Right ventricle myocardium superior (tissue), 1 donor: ENCODE measurements around the gene EPHB2. TPM values are rescaled to one million over a fixed set of nuclear protein-coding genes. Genes with fewer than 3 reads are reported as not detected.

Source experiments
- ATAC-seq: fragments of 200-7000 bp; cut with Tn5 transposase; one replicate; pipeline ENCODE4 v1.9.1; 2020; ENCODE audit warnings: mild to moderate bottlenecking; ENCODE audit not compliant: poor library complexity
- DNase-seq: peaks from one replicate; pipeline ENCODE4 v3.0.0-alpha.2; 2020
- intact Hi-C: fragments of 100-400 bp; cut with DNase I; formaldehyde crosslinking; loops from one replicate; pipeline ENCODE4 v1.11.2; 2022
- microRNA-seq: library from miRNA; unstranded; fragments of <30 nt; microRNA quantifications from one replicate; pipeline ENCODE4 v1.2.0, GENCODE V29; 2020
- total RNA-seq: library from RNA; stranded (reverse); fragmentation: NEBNext Ultra II Directional; extraction: Animal tissue kit (Norgen Biotek cat#: 25700); gene quantifications from one replicate; pipeline ENCODE4 v1.2.1, GENCODE V29; 2021
- donor health status: DM: no; HTN: yes; CAD: no; lungs with severe emphysema.

The EPHB2 gene
- total RNA-seq, 1 donor from 2014 or later: 2.7 TPM

DNA sequence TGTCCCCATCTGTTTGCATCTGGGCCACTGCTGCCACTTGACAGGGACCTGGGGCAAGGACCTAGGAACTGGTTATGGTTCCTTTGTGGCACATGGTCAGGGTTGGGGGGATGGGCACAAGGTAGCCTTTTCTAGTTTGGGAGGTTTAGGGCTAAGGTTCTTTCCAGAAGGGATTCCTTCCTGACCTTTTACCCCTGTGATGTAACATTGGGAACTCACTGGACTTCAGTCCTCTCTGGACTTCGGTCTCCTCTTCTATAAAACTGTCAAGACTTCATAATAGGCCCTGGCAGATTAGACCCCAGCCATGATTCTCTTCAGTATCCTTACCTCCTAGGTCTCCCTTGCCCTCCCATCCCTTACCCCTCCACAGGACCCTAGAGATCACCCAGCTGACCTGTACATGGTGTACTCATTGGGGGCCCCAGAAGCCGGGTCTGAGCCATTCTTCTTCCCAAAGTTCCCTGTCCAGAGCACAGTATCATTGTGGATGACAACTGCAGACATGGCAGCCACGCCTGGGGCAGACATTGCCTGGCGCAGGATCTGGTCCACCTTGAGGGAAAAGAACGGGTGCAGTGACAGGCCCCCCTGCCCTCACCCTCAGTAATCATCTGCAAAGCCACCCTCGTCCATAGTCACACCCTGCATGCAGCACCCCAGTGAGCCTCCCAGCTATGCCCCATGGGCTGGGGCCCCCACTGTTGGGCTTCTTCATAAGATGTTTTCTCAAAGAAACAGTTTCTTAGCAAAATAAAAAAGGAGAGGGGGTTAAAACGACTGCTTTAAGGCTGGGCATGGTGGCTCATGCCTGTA lies 249.1 kb downstream of the EPHB2 start:
- intact Hi-C loops: no loop called here
- ATAC-seq: no peak
- no peak for DNase-seq

DNA sequence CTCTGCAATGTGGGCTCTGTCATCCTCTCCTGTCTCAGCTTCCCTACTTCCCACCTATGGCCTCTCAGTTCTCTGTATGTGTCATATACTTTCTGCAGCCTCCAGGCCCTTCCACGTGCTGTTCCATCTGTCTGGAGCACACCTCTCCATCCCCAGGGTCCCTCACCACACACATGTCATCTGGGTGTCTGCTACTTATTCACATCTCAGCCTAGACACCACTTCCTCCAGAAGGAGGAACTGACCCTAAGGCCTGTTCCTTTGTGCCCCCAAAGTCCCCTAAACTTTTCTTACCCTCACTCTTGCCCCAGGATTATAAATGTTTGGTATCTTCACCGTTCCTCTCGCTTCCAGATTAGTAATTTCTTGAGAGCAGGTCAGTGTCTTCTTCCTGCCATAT lies 251.9 kb downstream of the EPHB2 start:
- DNase-seq (no peak), ATAC-seq (no peak)
- intact Hi-C loops: no loop called here

- DNase-seq: no peak
- no peak for ATAC-seq
- intact Hi-C loops: no loop called here
Observed at GRCh38 chr1:22963044-22963677, 252.5 kb downstream of the EPHB2 start.

DNA sequence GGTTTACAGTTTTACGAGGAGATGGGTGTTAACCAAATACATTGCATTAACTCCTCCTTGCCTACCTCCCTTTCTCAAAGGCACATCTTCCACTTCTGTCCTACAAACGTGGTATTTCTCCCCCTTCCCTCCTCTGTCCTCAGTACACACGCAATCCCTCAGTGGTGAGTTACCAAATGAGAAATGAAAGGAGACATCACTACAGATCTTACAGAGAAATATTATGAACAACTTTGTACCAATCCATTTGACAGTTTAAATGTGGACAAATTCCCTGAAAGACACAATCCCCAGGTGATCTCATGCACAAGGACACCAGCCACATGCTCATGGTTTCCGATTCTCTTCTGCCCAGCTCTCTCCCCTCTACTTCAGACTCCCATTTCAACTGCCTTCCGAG lies 255.7 kb downstream of the EPHB2 start:
- ATAC-seq (no peak), DNase-seq (no peak)
- intact Hi-C loops: no loop called here

DNA sequence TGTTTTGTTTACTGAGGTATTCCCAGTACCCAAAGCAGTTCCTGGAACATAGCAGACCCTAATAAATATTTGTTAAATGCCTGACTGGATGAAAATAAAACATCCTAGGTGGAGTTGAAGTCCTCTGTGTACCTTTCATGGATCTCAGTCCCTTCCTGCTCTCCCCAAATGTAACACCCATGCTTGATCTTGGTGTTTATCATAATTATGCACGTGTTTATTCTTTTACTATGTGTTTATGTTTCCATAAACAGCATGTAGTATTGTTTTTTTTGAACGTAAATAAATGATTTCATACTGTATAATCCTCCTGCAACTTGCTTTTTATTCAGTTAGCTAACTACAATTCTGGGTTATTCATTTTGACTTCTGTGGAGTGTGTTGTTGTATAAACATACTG lies 257.2 kb downstream of the EPHB2 start:
- ATAC-seq (no peak), DNase-seq (no peak)
- intact Hi-C loops: no loop called here

DNA sequence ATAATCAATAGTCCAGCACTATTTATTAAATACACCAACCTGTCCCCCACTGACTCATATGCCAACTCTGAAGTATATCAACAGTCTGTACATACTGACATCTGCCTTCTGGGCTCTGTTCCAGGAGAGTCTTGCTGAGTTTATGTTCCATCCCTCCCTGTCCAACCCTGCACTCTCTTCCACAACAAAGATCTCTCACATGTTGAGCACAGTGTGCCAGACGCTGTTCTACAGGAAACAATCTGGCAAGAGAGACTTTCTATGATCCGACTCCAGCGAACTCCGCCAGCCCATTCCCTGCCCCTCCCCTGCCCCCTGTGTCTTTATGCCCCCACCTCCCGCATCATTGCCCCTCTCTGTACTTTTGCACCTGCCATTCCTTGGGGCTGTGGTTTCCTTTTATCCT lies 258.7 kb downstream of the EPHB2 start:
- DNase-seq (no peak), ATAC-seq (peak; percentile 48)
- intact Hi-C loops: no loop called here

DNA sequence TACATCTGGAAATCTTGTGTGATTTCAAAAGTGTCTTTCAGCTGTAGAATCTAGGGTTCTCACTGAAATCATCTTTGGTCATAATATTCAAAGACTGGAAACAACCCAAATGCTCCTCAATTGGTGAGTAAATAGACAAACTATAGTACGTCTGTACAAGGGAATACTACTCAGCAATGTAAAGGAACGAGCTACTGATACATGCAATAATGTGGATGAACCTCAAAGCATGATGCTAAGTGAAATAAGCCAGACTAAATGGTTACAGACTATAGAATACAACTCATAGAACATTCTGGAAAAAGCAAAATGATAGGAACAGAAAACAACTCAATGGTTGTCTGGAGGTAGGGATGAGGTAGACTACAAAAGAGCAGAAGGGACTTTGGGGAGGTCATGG lies 259.5 kb downstream of the EPHB2 start:
- DNase-seq (no peak), ATAC-seq (no peak)
- intact Hi-C loops: loop anchor here (10.0 kb wide), 1 partner anchor 295 kb away; no protein-coding TSS in a partner anchor

Small RNA genes lying within 50 kb of the gene (microRNA-seq; reads per million reads assigned to microRNA genes)
- gene MIR4253 (not detected), gene MIR4684 (not detected)

Other genes with a start within 250 kb of the EPHB2 start
- gene EPHA8, start 147.3 kb upstream of the EPHB2 start, total RNA-seq: not detected
- gene C1QA, start 74.2 kb upstream of the EPHB2 start, total RNA-seq: 105 TPM
- gene C1QC, start 67.2 kb upstream of the EPHB2 start, total RNA-seq: 110 TPM
- 130 TPM for gene C1QB, start 57.6 kb upstream of the EPHB2 start, total RNA-seq